GM13977 (cell line): ENCODE data around the gene PXDN.

Experiments used
- DNase-seq: peaks from one replicate; pipeline ENCODE4 v3.0.0; 2012; ENCODE audit warnings: low spot score
- in situ Hi-C: fragments of 300-500 bp; cut with MboI; formaldehyde crosslinking; loops from one replicate; pipeline ENCODE4 v1.12.0; 2022; ENCODE audit warnings: low sequenced_read_pairs, low pct_unique_long_range_greater_than_20kb, mixed read lengths, inconsistent platforms; ENCODE audit not compliant: unreplicated experiment
- TF ChIP-seq, protein P1 (sequence below): IDR thresholded peaks from 2 replicates; pipeline ENCODE4 v1.5.1; 2012; ENCODE audit warnings: mild to moderate bottlenecking, control low read depth; ENCODE audit not compliant: insufficient read depth; ENCODE audit errors: extremely low read depth, missing control alignments

The PXDN gene

DNA sequence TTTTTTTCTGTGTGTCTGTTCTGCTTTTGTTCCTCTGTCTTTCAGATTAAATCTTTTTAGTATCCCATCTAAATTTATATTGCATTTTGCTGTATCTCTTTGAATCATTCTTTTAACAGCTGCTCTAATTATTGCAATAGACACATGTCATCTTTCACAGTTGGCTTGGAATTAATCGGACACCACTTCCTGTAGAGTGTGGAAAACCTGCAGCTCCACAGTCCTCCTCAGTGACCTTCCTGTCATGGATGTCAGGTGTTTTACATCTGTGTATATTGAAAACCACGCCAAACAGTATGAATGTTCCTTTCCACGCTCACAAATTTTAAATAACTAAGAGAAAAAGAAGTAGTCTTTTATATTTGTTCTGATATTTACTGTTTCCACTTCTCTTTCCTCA, 135.3 kb downstream of the PXDN start:
- TF ChIP-seq, protein P1, sequence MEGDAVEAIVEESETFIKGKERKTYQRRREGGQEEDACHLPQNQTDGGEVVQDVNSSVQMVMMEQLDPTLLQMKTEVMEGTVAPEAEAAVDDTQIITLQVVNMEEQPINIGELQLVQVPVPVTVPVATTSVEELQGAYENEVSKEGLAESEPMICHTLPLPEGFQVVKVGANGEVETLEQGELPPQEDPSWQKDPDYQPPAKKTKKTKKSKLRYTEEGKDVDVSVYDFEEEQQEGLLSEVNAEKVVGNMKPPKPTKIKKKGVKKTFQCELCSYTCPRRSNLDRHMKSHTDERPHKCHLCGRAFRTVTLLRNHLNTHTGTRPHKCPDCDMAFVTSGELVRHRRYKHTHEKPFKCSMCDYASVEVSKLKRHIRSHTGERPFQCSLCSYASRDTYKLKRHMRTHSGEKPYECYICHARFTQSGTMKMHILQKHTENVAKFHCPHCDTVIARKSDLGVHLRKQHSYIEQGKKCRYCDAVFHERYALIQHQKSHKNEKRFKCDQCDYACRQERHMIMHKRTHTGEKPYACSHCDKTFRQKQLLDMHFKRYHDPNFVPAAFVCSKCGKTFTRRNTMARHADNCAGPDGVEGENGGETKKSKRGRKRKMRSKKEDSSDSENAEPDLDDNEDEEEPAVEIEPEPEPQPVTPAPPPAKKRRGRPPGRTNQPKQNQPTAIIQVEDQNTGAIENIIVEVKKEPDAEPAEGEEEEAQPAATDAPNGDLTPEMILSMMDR, result no peak
- DNase-seq, result no peak
- in situ Hi-C loops, result no loop called here

DNA sequence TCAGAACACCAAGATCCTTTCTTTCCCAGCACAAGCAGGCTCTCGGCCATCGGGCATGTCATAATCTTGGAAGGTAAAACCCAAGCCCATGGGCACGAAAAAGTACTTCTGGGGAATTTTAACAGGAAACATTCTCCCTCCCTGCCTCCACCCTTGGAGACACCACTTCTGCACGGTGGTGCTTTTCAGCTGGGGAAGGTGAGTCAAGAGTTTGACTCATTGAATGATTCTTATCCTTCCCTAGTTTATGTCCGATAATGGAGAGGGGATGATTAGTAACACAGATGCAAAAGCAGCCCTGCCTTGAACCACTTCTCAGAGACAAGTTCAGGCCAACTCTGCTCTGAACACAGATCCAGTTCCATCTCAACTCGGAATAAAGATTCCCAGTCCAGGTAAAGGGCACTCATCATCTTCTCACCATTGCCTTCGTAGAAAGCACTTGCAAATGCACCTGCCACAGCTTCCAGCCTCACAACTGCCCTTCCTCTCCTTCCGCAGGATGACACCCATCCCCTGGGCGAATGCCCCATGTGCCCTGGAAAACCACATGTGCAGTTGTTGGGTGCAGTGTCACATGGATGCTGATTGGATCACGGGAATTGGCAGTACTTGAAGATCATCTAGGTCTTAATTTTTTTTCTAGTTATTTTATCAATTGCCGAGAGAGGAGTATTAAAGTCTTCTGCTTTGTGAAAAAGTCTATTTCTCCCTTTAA, 136.2 kb downstream of the PXDN start:
- no peak for DNase-seq
- in situ Hi-C loops, result no loop called here
- TF ChIP-seq, protein P1, result no peak

DNA sequence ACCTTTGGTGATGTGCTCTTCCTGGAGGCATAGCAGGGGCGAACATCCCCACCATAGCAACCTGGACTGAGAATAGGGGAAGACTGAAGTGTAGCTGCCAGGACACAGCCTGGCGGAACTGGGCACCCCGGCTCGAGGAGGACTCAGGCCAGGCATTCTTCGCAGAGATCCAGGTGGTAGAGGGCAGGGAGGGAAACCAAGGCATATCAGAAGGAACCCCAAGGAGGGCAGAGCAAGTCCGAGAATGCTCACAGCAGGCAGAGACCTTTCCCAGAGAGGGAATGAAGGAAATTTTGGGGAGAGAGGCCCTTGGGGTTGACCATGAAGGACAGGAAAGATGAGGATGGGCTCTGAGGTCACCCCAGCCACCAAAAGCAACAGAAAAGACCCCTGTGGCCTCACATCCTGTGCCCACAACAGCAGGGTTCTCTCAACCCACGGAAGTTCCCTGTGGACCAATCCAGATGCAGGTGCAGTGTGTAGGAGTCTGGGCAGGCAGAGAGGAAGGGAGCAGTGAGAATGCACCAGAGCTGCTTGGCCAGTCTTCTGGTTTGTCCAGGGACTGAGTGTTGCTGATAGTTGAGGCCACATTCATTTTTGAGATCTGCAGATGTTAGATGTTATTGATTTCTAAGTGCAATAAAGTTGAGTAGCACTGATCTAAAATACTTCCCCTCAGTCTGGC, 136.9 kb downstream of the PXDN start:
- no peak for DNase-seq
- TF ChIP-seq, protein P1, result no peak
- in situ Hi-C loops, result no loop called here

DNA sequence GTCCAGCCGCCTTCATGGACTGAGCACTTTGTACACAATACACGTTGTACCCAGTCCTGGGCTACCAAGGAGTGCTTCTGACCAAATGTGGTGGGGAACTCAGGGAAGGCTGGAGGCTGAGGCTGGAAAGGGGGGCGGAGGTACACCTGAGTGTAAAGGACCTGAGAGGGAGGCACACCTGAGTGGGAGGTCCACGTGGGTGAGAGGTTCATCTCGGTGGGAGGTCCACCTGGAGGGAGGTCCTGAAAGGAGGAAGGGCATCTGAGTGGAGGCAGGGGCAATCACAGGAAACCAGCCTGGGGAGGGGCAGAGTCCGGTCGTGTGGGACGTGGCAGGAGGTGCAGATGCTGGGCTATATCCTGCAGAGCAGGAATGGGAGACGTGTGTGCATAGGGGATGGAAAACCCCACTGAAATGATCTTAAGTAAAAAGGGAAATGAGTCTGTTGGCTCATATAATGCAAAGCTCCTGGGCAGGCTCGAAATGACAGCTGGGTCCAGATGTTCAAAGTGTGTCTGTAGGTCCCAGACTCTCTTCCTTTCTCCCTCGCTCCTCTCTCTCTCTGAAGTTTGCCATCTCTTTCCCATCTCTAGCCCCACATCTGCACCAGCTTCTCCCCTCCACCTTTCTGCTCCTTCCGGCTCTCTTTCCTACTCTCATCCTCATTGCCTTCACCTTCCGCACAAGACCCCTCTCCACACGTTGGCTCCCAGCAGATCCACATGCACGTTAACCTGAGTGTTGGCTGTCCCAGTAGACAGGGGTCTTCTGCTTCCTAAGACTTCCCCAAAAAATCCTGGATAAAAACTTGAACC, 137.7 kb downstream of the PXDN start:
- TF ChIP-seq, protein P1, result no peak
- in situ Hi-C loops, result no loop called here
- no peak for DNase-seq

DNA sequence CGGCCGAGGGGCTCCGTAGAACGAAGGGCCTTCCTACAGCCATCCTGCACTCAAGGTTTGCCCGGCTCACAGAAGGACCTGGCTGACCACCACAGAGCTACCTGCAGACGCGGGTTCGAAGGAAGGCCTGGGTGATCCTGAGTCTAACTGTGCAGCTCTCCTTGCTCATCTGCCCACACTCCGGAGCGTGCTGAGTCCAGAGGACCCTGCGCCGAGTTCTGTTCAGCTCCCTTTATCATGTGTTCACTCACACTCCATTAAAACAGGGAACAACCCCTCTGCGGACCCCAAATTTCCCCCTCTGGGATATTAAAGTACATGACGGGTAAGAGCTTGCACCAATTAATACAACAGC, 138.3 kb downstream of the PXDN start:
- in situ Hi-C loops, result no loop called here
- no peak for DNase-seq
- TF ChIP-seq, protein P1, result no peak

DNA sequence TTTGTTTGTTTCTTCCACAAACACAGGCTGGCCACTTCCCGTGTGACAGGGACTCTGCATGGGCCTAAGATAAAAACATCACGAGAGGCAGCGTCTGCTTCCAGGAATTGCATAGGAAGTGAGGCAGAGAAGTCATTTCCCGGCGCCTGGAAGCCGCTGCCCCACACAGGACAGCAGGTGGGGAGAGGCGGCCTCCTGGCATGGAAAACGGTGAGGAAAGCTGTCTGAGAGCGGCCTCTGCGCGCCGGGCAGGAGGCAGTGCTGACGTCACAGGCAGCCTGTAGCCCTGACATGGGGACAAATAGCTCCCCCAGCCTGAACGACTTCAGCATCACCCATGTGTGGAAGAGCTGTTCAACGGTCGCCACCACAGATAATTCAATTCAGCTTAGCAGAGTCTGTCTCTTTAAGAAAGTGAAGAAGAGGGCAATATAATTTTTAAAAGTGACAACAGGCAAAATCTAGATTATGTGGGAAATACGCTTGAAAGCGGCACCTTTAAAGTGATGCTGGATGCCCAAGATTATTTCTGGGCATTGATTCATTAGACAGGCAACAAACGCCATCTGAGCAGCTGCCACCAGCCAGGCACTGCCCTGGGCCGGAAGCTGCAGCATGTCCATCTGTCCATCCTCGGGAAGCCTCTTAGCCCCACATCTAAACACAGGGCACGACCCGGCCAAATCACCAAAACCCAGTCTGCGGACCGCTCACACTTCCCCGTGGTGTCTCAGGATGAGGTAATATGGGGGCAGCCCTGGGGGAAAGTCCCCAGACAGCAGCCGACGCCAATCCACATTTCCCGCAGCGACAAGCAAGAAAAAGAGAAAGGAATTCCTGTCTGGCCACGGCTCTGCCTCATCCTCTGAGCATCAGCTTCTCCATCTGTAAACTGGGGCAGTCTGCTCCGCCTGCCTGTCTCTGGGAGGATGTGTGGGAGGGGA, 138.9 kb downstream of the PXDN start:
- in situ Hi-C loops, result no loop called here
- TF ChIP-seq, protein P1, result no peak
- no peak for DNase-seq
